ENCODE measurements around the gene PSEN2. TPM values are rescaled to one million over a fixed set of nuclear protein-coding genes. Genes with fewer than 3 reads are reported as not detected.

The PSEN2 gene
- total and polyA plus RNA-seq, 9 of the 15 experiments (the other 6 are each of a cell fraction or from before 2014, with no cell fraction given): 2.3 to 21.5 (median 13.7) TPM

- Histone ChIP-seq H4K20me1 (replicated peaks; ENCODE audit: control insufficient read depth, insufficient read depth, low read length) (no peaks in the 10 kb centered on the region), H3K9me3 (replicated peaks; ENCODE audit: control insufficient read depth, insufficient read depth, low read depth, low read length) (peaks cover under 1% of the 10 kb centered on the region; the same call in 1 of the 2 replicates), H2AFZ (ENCODE audit: low read depth, low read length) (peak overlapping the region; percentile 97), H3K79me2 (ENCODE audit: control insufficient read depth, insufficient read depth, low read length) (no peaks in the 10 kb centered on the region), H3K4me1 (replicated peaks in 1 of 2; ENCODE audit: control insufficient read depth in 2 of 2, insufficient read depth in 2 of 2, low read length in 2 of 2) (peaks cover 5 to 7% of the 10 kb centered on the region in 2 experiments; a peak in 3 of 5 replicates), H3K36me3 (ENCODE audit: control insufficient read depth, insufficient read depth, low read length) (no peaks in the 10 kb centered on the region), H3K9me1 (ENCODE audit: control insufficient read depth, insufficient read depth, low read length) (no peaks in the 10 kb centered on the region), H3K27ac (ENCODE audit: extremely low read depth, low read depth, low read length) (no peak overlapping the region; the same call in 2 of the 3 replicates), H3K27me3 (ENCODE audit: control insufficient read depth in 2 of 2, insufficient read depth in 2 of 2, low read length in 2 of 2) (peaks cover 46 to 59% of the 10 kb centered on the region in 2 experiments), H3K4me2 (ENCODE audit: insufficient read depth, low read length) (peak overlapping the region; percentile 9; the same call in 1 of the 2 replicates), H3K4me3 (no peak overlapping the region), H3K9ac (ENCODE audit: insufficient read depth in 1 of 2, low read depth in 2 of 2, low read length in 2 of 2) (no peak overlapping the region)
- intact Hi-C loops (cut with micrococcal nuclease): loop anchor here (1.0 to 10.0 kb wide), 6 partner anchors 66 to 609 kb away; partner anchors contain the start of gene STUM
- 15% methylated on average over 19 of the region's 19 CpGs for WGBS (ENCODE audit: insufficient coverage, low coverage, missing lambda C conversion rate)
- CTCF ChIA-PET (ENCODE audit: low intra/inter-chr PET ratio): interaction anchor here (1.5 to 3.2 kb wide), 2 partner anchors 178 to 193 kb away, joined by 5 to 32 read pairs; no protein-coding TSS in a partner anchor
- in situ Hi-C loops (cut with MboI): loop anchor here (5.0 kb wide), 1 partner anchor 191 kb away; no protein-coding TSS in a partner anchor
- FAIRE-seq (peak; percentile 86), DNase-seq (ENCODE audit: extremely low read depth in 1 of 4, low spot score in 3 of 4) (peak; percentile 95 to 97 (median 96)), ATAC-seq (peak; percentile 100)
- BruUV-seq (replicated peaks): no TSS peak
- POLR2A ChIA-PET: interaction anchor here (0.6 to 1.1 kb wide), 3 partner anchors 13 to 112 kb away, joined by 3 to 4 read pairs (median 3); no protein-coding TSS in a partner anchor
- TF ChIP-seq CBX5 (IDR thresholded peaks at IDR 0.05; ENCODE audit: borderline replicate concordance, low read depth): no peak
- TF ChIP-seq, protein P1, sequence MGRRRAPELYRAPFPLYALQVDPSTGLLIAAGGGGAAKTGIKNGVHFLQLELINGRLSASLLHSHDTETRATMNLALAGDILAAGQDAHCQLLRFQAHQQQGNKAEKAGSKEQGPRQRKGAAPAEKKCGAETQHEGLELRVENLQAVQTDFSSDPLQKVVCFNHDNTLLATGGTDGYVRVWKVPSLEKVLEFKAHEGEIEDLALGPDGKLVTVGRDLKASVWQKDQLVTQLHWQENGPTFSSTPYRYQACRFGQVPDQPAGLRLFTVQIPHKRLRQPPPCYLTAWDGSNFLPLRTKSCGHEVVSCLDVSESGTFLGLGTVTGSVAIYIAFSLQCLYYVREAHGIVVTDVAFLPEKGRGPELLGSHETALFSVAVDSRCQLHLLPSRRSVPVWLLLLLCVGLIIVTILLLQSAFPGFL (CRISPR knock-in tag; IDR thresholded peaks at IDR 0.05): no peak
- no peak for TF ChIP-seq SRSF3 (IDR thresholded peaks at IDR 0.05; ENCODE audit: insufficient read depth, low read length)
- TF ChIP-seq, protein P2, sequence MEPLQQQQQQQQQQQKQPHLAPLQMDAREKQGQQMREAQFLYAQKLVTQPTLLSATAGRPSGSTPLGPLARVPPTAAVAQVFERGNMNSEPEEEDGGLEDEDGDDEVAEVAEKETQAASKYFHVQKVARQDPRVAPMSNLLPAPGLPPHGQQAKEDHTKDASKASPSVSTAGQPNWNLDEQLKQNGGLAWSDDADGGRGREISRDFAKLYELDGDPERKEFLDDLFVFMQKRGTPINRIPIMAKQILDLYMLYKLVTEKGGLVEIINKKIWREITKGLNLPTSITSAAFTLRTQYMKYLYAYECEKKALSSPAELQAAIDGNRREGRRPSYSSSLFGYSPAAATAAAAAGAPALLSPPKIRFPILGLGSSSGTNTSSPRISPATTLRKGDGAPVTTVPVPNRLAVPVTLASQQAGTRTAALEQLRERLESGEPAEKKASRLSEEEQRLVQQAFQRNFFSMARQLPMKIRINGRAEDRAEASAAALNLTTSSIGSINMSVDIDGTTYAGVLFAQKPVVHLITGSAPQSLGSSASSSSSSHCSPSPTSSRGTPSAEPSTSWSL (CRISPR knock-in tag; IDR thresholded peaks at IDR 0.05; ENCODE audit: borderline replicate concordance): no peak
- TF ChIP-seq NFXL1 (CRISPR knock-in tag; IDR thresholded peaks at IDR 0.05): no peak
- no peak for TF ChIP-seq DDX20 (tag; IDR thresholded peaks at IDR 0.05; ENCODE audit: low read depth)
- TF ChIP-seq IFI16 (CRISPR knock-in tag; IDR thresholded peaks at IDR 0.05): no peak
- no peak for TF ChIP-seq HMGN3 (IDR thresholded peaks at IDR 0.05; ENCODE audit: borderline replicate concordance, extremely low read depth, insufficient read length, low read depth, low read length)
- TF ChIP-seq ETV6 (IDR thresholded peaks at IDR 0.05; ENCODE audit: borderline replicate concordance in 1 of 2, low read depth in 2 of 2, low read length in 1 of 2): no peak
- no peak for TF ChIP-seq ETV6 (CRISPR knock-in tag; IDR thresholded peaks at IDR 0.05; ENCODE audit: borderline replicate concordance)
- no peak for TF ChIP-seq RBM15 (IDR thresholded peaks at IDR 0.05; ENCODE audit: insufficient read depth, low read length)
- peak; percentile 83 for TF ChIP-seq MEF2A (IDR thresholded peaks at IDR 0.05; ENCODE audit: control insufficient read depth, low read depth, low read length)
- no peak for TF ChIP-seq NR2F6 (CRISPR knock-in tag; IDR thresholded peaks at IDR 0.05)
- TF ChIP-seq STAG1 (CRISPR knock-in tag; IDR thresholded peaks at IDR 0.05; ENCODE audit: borderline replicate concordance): peak; percentile 75; the same call in 1 of the 2 replicates
- TF ChIP-seq ZNF408 (CRISPR knock-in tag; IDR thresholded peaks at IDR 0.05; ENCODE audit: low read depth): no peak
- TF ChIP-seq DPF2 (IDR thresholded peaks at IDR 0.05): no peak
- TF ChIP-seq KAT2B (IDR thresholded peaks at IDR 0.05; ENCODE audit: low read depth, low read length): no peak
- no peak for TF ChIP-seq NFRKB (IDR thresholded peaks at IDR 0.05; ENCODE audit: low read depth)
- TF ChIP-seq COPS2 (conservative IDR thresholded peaks at IDR 0.05): no peak
Measured at GRCh38 chr1:226827968-226828513, 42.4 kb upstream of the PSEN2 start.
